HG03571 (cell line): ENCODE measurements around the gene MYO5A.
"Not testable (repeated sequence)": the region's sequence is repeated elsewhere in the genome, so short reads cannot be mapped to it uniquely, and the experiment has no call there.

ENCODE experiments used
- ATAC-seq: cut with Tn5 transposase; IDR thresholded peaks from one replicate; pipeline ENCODE4 v1.9.1; 2021; ENCODE audit not compliant: unreplicated experiment

Gene MYO5A

DNA sequence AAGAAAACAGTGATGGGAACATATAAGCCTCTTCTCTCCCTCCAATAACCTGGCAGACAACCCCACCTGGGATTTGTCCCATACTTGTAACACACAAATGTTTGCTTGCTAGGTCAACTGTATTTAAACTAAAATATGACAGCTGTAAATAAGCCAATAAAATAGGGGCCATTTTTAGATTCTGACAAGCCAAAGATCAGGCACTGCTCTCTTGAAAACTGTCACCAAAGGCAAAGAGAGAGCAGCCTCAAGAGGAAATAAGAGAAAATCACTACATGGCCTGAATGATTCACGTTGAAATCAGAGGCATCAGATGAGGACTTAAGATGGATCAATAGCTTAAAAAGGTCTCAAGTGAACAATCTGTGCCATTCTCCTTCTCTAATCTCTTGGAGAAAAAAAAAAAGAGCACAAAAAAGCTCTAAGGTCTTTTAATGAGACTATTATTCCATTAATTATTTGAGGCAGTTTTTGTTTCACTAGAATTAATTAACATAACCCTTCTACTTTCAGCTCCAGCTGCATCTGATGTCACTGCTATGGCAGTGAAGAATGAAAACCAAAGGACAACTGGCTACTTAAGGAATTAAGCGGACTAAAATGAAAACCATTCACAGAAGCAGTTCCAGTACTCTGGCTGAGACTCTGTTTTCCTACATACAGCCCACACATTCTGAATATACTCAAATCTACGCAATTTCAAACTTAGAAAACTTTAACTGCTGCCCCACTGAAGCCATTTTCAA is 19.0 kb downstream of the MYO5A start:
- ATAC-seq, result no peak

DNA sequence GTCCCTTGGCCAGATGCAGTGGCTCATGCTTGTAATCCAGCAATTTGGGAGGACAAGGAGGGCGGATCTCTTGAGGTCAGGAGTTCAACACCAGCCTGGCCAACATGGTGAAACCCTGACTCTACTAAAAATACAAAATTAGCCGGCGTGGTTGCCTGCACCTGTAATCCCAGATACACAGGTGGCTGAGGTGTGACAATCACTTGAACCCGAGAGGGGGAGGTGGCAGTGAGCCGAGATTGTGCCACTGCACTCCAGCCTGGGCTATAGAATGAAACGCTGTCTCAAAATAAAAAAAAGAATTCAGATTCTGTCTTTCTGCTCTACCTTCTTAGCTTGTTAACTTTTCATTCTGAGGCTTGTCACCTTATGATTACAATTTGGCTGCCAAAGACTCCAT is 22.1 kb downstream of the MYO5A start:
- no peak for ATAC-seq

DNA sequence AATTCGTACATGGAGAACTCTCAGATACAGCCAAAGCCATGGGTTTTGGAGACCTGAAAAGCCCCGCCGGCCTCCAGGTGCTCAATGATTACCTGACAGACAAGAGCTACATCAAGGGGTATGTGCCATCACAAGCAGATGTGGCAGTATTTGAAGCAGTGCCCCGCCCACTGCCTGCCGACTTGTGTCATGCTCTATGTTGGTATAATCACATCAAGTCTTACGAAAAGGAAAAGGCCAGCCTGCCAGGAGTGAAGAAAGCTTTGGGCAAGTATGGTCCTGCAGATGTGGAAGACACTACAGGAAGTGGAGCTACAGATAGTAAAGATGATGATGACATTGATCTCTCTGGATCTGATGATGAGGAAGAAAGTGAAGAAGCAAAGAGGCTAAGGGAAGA is 23.5 kb downstream of the MYO5A start:
- ATAC-seq, result no peak

DNA sequence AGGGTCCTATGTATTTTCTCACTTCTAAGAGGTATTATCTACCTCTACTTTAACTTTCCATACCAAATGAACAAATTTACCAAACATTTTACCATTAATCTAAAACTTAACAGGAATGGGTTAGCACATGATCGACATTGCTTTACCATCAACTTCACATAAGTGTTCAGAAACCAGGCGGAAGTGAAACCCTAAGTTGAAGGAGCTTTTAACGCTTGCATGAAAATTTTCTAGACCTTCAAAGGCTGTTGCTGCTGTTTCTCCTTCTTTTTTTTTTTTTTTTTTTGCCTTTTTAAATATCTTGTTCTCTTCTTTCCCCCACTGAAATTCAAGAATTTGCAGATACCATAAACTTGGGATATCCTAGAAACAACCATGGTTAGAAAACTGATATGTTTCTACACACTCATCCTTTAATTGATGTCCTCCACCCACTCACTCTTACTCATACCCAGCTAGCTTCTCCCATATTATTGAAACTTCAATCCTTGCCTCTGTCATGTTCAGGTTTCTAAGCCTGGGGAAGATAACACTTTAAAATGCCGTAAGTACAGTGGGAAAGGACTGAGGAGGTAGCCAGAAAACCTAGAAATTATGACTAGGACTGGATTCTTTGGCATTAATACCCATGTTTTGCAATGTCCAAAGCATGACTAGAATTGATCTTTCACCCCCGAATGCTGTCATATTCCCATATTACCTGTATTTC is 24.7 kb downstream of the MYO5A start:
- peak; percentile 69 for ATAC-seq

DNA sequence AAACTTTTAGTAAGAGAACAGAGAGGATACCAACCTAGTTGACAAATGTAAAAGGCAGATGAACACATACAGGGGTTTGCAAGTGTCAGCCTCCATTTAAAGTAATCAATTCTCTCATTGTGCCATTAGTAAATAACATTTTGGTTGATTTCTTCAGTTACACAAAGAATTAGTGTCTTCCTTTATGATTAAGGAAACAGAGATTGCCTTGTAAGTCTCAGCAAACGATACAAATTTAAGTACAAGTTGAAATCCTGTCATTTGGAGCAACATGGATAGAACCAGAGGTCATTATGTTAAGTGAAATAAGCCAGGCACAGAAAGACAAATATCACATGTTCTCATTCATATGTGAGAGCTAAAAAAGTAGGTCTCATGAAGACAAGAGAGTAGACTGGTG is 26.1 kb downstream of the MYO5A start:
- no peak for ATAC-seq

DNA sequence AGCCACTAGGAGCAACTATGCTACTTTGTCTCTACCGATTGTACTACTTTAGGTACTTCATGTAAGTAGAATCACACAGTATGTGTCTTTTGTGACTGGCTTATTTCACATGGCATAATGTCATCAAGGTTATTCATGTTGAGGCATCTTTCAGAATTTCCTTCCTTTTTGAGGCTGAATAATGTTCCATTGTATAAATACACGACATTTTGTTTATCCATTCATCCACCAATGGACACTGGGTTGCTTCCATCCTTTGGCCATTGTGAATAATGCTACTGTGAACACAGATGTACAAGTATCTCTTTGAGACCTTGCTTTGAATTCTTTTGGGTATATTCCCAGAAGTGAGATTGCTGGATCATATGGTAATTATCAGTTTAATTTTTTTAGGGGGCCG is 29.2 kb downstream of the MYO5A start:
- no peak for ATAC-seq

DNA sequence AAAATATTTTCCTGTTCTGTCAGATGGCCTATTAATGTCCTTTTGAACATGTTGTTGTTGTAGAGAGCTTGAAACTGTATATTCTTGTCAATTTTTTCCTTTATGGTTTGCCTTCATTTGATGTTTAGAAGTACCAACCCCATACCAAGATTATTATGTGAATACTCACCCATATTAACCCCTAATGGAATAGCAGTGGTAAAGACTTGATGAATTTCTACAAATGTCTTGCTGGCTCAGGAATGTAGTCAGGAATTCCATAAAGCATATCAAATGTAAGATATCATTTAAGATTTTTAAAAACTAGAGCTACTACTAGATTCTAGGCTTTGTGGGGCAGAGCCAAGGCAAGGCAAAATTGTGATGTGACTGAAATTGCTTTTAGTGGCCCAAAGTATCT is 30.0 kb downstream of the MYO5A start:
- no peak for ATAC-seq

DNA sequence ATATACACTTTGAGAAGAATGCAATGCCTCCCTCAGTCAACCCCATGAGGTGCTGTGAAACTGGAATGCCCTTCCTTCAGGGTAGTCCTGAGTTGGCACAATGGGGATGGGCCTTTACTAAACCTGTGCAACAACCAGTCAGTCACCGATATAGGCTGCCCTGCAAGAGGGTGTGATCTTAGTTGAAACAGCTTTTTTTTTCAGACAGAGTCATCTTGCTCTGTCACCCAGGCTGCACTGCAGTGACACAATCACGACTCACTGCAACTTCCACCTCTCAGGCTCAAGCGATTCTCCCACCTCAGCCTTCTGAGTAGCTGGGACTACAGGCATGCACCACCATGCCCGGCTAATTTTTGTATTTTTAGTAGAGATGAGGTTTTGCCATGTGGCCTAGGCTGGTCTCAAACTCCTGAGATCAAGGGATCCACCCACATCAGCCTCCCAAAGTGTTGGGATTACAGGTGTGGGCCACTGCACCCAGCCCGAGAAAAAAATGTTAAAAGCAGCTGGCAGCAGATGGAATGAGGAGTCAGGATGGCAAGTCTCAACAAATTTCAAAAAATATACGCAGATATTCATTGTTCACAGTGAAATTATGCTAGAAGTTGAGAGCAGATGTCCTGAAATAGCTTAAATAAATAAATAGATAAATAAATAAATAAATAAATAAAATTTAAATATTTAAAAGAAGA is 31.8 kb downstream of the MYO5A start:
- no peak for ATAC-seq

DNA sequence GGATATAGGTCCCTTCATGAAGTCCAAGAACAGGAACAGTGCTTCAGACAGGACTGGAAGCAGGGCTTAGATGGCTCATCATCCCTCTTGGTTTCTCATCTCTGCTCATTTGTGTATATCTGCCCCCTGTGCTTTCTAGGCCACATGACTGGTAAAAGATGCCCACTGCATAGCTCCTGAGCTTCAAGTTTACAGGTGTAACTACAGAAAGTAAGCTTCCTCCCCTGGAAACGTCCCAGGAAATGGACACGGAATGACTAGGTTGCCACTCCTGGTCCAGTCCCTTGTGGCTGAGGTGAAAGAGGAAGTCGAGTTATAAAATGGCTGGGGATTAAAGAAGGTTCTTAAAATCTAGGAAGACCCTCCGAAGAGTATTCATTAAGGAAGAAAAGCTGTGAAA is 32.5 kb downstream of the MYO5A start:
- no peak for ATAC-seq

DNA sequence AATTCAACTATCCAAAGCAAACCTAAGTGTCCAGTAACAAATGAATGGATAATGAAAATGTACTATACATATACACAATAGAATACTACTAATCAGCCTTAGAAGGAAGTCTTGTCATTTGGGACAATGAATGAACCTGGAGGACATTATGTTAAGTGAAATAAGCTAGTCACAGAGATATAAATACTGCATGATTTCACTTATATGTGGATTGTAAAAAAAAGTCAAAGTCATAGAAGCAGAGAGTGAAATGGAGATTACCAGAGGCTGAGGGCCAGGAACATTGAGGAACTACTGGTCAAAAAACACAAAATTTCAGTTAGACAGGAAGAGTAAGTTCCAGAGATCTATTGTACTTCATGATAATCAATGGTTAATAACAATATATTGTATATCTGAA is 33.6 kb downstream of the MYO5A start:
- ATAC-seq, result no peak

DNA sequence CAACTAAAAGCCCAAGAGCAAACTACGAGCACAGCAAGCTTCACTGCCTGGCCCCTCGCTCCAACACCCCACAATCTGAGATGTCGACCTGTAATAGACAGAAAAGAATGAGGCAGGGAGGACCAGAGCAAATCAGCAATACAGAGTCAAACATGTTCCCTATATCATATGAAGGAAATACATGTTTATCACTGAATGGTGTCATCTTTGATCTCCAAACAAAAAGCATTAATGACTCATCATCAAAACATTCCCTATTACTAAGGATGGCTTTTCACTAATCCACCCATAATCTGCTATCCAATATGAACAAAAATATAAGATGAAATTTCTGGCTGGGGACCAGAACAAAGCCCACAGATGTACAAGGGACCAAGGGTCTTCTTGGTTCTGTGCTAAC is 34.7 kb downstream of the MYO5A start:
- no peak for ATAC-seq

DNA sequence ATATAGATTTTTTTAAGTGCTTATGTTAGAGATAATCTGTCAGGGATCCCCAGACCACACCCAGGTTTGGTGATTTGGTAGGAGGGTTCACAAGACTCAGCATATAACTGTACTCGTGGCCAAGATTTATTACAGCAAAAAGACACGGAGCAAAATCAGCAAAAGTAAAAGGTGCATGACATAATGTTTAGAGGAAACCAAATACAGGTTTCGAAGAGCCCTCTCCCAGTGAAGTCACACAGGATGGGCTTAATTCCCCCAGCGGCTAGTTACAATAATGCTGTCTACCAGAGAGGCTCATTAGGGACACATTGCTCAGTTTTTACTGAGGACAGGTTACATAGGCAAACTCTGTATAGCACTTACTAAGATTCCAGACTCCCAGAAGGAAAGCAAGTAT is 36.5 kb downstream of the MYO5A start:
- ATAC-seq, result no peak

DNA sequence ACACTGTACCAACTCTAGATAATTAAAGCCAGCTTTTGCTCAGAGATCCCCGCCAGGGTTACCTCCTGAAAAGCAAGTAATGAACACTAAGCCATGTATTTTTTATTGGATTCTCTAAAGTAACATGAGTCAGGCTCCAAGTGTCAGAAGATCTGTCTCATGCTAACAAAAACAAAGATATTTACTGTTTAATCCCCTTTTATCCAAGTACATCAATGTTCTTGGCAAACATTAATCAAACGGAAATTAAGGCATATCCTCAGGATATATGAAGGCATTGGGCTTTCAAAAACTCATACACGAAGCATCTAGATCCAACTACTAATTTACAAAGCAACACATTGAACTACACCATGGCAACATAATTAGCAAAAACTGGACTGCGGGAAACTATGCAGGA is 37.2 kb downstream of the MYO5A start:
- ATAC-seq, result no peak

DNA sequence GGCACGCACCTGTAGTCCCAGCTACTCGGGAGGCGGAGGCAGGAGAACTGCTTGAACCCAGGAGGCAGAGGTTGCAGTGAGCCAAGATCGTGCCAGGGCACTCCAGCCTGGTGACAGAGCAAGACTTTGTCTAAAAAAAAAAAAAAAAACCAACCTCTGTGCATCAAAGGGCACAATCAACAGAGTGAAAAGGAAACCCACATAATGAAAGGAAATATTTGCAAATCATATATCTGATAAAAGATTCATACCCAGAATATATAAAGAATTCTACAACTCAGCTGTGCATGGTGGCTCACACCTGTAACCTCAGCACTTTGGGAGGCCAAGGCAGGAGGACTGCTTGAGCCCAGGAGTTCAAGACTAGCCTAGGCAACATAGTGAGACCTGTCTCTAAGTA is 39.2 kb downstream of the MYO5A start:
- not testable (repeated sequence) for ATAC-seq

DNA sequence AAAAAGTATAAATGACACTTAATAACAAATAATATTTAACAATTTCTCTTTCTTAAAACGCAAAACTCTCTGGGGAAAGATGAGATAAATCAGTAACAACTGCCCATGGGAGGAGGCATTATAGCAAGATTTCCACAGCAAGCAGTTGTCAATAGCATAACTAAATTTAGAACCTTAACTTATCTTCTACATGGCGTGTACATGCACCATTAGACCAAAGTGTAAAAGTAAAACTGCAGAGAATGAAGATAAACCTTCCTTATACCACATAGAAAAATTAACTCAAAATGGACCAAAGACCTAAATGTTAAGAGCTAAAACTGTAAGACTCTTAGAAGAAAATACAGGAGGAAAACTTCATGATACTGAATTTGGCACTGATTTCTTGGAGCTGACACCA is 39.9 kb downstream of the MYO5A start:
- no peak for ATAC-seq

DNA sequence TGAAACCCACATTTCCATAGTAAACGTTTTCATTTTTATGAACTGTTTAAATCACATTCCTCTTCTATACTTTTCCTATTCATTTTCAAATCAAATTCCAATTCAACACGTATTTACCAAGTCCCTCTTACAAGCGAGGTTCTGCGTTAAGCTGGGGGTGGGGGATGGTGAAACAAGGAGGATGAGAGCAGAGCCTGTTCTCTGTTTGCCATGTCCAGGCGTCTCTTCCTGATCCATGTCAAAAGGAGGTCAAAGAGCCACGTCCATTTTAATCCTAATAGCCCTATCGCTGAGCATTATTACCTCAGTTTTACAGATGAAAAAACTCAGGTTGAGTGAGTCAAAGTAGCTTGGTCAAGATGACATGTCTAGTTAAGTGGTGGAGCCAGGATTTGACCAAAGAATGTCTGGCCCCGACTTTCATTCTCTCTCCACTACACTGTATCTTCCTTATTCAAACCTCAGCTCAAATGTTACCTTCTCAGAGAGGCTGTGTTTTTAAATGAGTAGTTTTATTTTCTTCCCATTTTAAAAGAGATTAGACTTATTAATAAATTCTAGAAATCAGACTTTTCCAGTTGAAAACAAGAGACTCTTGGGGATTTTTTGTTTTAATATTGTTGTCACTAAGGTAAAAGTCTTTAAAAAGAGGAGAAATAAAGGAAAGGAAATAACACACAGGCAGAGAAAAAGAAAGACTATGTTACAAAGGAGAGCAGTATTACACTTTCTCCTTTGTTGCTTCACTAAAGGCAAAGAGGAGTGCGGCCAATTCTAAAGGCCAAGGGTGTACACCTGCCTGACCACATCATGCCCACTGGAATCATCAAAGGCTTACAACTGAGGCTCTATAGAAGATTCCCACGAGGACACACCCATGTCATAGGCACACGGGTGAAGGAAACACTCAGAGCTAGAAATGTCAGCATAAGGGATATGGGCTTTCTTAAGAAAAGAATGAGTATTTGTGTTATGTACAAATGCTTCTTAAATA is 42.4 kb downstream of the MYO5A start:
- no peak for ATAC-seq

DNA sequence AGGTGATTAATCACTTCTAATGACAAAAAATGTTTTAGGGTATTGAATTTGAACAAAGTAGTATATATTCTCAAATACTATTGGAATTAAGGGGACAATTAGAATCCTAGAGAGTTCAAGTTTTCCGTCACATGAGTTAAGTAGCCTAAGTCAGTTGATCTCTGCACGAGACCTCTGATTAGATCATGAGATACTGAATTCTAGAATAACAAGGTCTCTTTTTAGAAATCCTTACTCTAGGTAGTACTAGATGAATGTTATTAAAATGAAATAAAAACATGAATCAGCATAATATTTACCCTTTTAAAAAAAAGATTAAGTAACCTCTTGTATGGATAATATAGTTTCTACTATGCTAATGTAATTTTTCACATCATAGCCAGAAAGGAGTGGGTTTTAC is 43.4 kb downstream of the MYO5A start:
- ATAC-seq, result no peak

DNA sequence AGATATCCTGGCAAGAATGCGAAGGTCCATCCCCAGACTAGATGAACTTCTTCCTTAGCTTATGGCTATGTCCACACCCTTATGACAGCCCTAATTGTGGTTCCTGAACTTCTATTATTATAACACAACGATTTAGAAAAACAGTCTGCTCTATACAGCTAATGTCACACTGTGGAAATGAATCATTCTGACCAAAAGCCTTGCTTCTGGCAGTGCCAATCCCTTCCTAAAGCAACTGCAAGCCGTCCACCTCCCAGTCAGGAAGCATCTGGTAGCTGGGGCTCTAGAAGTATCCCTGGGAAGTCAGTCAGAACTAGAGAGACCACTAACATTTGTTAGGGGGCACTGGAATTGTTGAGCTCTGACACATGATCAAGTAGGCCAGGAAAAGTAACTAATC is 45.0 kb downstream of the MYO5A start:
- ATAC-seq, result no peak

DNA sequence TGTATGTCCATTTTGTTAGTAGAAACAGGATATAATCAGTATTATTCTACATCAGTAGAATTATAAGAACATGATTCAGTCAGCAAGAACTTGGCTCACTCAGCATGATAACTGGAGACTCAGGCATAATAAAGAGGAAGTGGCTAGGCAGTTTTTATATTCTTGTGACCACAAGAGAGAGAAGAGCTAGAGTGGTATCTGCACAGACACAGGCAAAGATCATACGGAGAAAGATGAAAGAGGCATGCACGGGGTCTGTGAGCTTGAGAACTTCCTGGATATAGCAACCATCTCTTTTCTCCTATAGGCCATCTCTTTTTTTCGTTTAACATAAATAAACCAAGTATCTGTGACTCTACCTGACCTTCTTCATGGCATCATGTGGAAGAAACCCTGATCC is 46.8 kb downstream of the MYO5A start:
- ATAC-seq, result peak; percentile 99

DNA sequence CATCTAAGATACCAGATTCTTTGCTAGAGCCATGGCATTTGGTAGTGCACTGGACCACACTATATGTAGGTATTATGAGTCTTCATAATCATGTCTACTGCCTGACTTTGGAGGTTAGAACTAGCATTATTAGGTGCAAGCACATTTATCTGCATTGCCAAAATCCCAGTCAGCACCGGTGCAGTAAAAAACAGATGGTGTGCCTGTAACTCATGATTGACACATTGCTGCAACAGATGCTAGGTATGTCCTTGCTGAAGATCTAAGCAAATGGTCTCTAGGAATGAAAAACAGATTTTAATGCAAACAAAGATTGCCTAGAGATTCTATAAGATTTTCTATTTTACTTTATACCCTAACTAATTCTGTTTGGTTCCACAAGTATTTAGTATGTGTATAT is 47.7 kb downstream of the MYO5A start:
- ATAC-seq, result no peak

DNA sequence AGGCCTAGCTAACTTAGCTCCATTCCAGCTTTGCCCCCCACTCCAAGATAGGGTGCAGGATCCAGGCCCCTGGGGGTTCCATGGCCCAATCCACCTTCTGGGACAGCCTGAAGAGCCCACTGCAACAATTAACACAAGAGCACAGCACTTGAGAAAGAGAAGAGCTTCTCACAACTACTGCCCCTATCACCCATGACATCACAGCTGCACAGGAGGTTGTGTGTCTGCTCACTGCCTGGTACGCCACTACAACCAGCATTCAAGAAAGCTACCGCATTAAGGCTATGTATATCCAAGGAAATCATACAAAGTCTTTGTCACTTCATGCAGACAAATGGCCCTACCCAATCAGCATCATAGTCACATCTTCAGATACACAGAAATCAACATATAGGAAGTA is 62.0 kb downstream of the MYO5A start:
- ATAC-seq, result no peak
